SK-N-SH (cell line): ENCODE results near the gene AGBL1. TPM values are rescaled to one million over a fixed set of nuclear protein-coding genes. Genes with fewer than 3 reads are reported as not detected.
"Not testable (repeated sequence)": the region's sequence is repeated elsewhere in the genome, so short reads cannot be mapped to it uniquely, and the experiment has no call there.

Source experiments
- CTCF ChIA-PET: fragments of 300-600, 350-600 bp; formaldehyde crosslinking; extraction: SDS; loops from one replicate; lab custom pipeline; 2021; lab: Yijun Ruan, JAX
- POLR2A ChIA-PET: fragments of 350-600 bp; sonication (Branson Sonifier 250); formaldehyde crosslinking; extraction: SDS; loops from one replicate; lab custom pipeline; 2020; ENCODE audit warnings: antibody characterized with exemption, inconsistent platforms; lab: Yijun Ruan, JAX
- DNase-seq: peaks from one replicate; pipeline ENCODE4 v3.0.0; 2012
- H2AFZ ChIP-seq: fragments of 200-600 bp; sonication (generic); 2 replicates; pipeline ENCODE4 v1.8.1; 2016; ENCODE audit warnings: antibody characterized with exemption, mild to moderate bottlenecking, low read depth
- H3F3A ChIP-seq: fragments of 200-600 bp; sonication (generic); replicated peaks from 2 replicates; pipeline ENCODE3; 2016; ENCODE audit warnings: antibody characterized with exemption, mild to moderate bottlenecking; ENCODE audit not compliant: insufficient read depth
- H3K27ac ChIP-seq, 2 experiments: fragments of 200-500 bp in 1 of 2; fragments of 200-600 bp in 1 of 2; sonication (Bioruptor generic) in 1 of 2; sonication (generic), shearing (Covaris generic) in 1 of 2; 2 replicates each; pipeline versions ENCODE4 v1.5.1 to v1.6.1; 2014 to 2016; ENCODE audit warnings: low read depth in 2 of 2, inconsistent platforms in 1 of 2, low read length in 1 of 2, mild to moderate bottlenecking in 1 of 2, mixed read lengths in 1 of 2
- H3K27me3 ChIP-seq: fragments of 200-600 bp; sonication (generic), shearing (Covaris generic); 2 replicates; pipeline ENCODE4 v1.6.1; 2016; ENCODE audit warnings: mixed run types; ENCODE audit not compliant: insufficient read depth
- H3K36me3 ChIP-seq, 2 experiments: fragments of 200-500 bp in 1 of 2; fragments of 200-600 bp in 1 of 2; sonication (Bioruptor generic) in 1 of 2; sonication (generic) in 1 of 2; replicated peaks in 1 of 2; 2 replicates each; pipeline versions ENCODE3 to v1.5.1; 2014 to 2016; ENCODE audit warnings: low read length in 1 of 2, mild to moderate bottlenecking in 1 of 2; ENCODE audit not compliant: insufficient read depth in 2 of 2, control insufficient read depth in 1 of 2
- H3K4me1 ChIP-seq, 2 experiments: fragments of 200-500 bp in 1 of 2; fragments of 200-600 bp in 1 of 2; sonication (Bioruptor generic) in 1 of 2; sonication (generic), shearing (Covaris generic) in 1 of 2; 2 replicates each; pipeline versions ENCODE4 v1.5.1 to v1.6.1; 2014 to 2016; ENCODE audit warnings: low read depth in 1 of 2, low read length in 1 of 2, mixed run types in 1 of 2; ENCODE audit not compliant: insufficient read depth in 2 of 2, control insufficient read depth in 1 of 2
- H3K4me2 ChIP-seq: fragments of 200-600 bp; sonication (generic), shearing (Covaris generic); 2 replicates; pipeline ENCODE4 v1.6.1; 2017; ENCODE audit warnings: mixed run types
- H3K4me3 ChIP-seq, 2 experiments: fragments of 200-500 bp in 1 of 2; fragments of 200-600 bp in 1 of 2; sonication (Bioruptor generic) in 1 of 2; sonication (generic), shearing (Covaris generic) in 1 of 2; 2 replicates each; pipeline versions ENCODE4 v1.5.1 to v1.8.1; 2014 to 2016; ENCODE audit warnings: low read depth in 2 of 2, inconsistent platforms in 1 of 2, low read length in 1 of 2, mild to moderate bottlenecking in 1 of 2, mixed read lengths in 1 of 2, moderate library complexity in 1 of 2
- H3K79me2 ChIP-seq: fragments of 200-600 bp; sonication (generic); 2 replicates; pipeline ENCODE4 v1.8.1; 2017; ENCODE audit warnings: mild to moderate bottlenecking; ENCODE audit not compliant: insufficient read depth
- H3K9ac ChIP-seq: fragments of 200-600 bp; sonication (generic); 2 replicates; pipeline ENCODE4 v1.6.1; 2017; ENCODE audit warnings: mixed run types
- H3K9me2 ChIP-seq: fragments of 200-600 bp; sonication (generic); 2 replicates; pipeline ENCODE4 v1.6.1; 2017; ENCODE audit warnings: mixed run types
- H3K9me3 ChIP-seq: fragments of 200-600 bp; sonication (generic); 2 replicates; pipeline ENCODE4 v1.6.1; 2017; ENCODE audit warnings: mixed run types, mild to moderate bottlenecking, moderate library complexity
- H4K20me1 ChIP-seq: fragments of 200-600 bp; sonication (generic); 2 replicates; pipeline ENCODE4 v1.6.1; 2017; ENCODE audit warnings: mild to moderate bottlenecking, mixed run types; ENCODE audit not compliant: insufficient read depth
- CHD2 ChIP-seq: fragments of 150-350 bp; IDR thresholded peaks from 2 replicates; pipeline ENCODE4 v1.6.1; 2018; ENCODE audit warnings: low read length; ENCODE audit not compliant: partially characterized antibody
- ELF1 ChIP-seq: IDR thresholded peaks from 2 replicates; pipeline ENCODE4 v1.4.0; 2012
- EZH2phosphoT487 ChIP-seq: fragments of 200-600 bp; sonication (generic); IDR thresholded peaks from 2 replicates; pipeline ENCODE4 v1.6.1; 2017; ENCODE audit warnings: low read depth, mixed run types, mild to moderate bottlenecking, antibody characterized with exemption, moderate library complexity, borderline replicate concordance
- FOSL2 ChIP-seq: IDR thresholded peaks from 2 replicates; pipeline ENCODE4 v1.4.0; 2012; ENCODE audit warnings: low read depth, mild to moderate bottlenecking, moderate library complexity, borderline replicate concordance
- GABPA ChIP-seq: IDR thresholded peaks from 2 replicates; pipeline ENCODE4 v1.4.0; 2012; ENCODE audit warnings: low read depth, mild to moderate bottlenecking
- MXI1 ChIP-seq: IDR thresholded peaks from 2 replicates; pipeline ENCODE4 v1.6.1; 2012; ENCODE audit warnings: mild to moderate bottlenecking, low read depth, low read length, improper control_type of control experiment
- NFIC ChIP-seq: IDR thresholded peaks from 2 replicates; pipeline ENCODE4 v1.4.0; 2012; ENCODE audit warnings: borderline replicate concordance
- RAD21 ChIP-seq: IDR thresholded peaks from 2 replicates; pipeline ENCODE4 v1.6.1; 2012; ENCODE audit warnings: mild to moderate bottlenecking, low read length
- RFX5 ChIP-seq: IDR thresholded peaks from 2 replicates; pipeline ENCODE4 v1.6.1; 2012; ENCODE audit warnings: mild to moderate bottlenecking, improper control_type of control experiment, low read length
- TAF1 ChIP-seq: IDR thresholded peaks from 2 replicates; pipeline ENCODE4 v1.6.1; 2012; ENCODE audit warnings: low read depth, mild to moderate bottlenecking, low read length, moderate library complexity, borderline replicate concordance
- YY1 ChIP-seq: IDR thresholded peaks from 2 replicates; pipeline ENCODE4 v1.4.0; 2012; ENCODE audit warnings: low read depth, mild to moderate bottlenecking
- WGBS: methylation state at CpG from one replicate; pipeline ENCODE4 v1.1.6; 2017; ENCODE audit warnings: low lambda C conversion rate; 5-methylcytosine and 5-hydroxymethylcytosine counted together
- polyA plus RNA-seq, 3 experiments: library from polyadenylated mRNA; depleted of rRNA; stranded (reverse); fragments of >200 nt; gene quantifications; 2 replicates each; pipeline ENCODE4 v1.2.3, GENCODE V29; 2012
- TF ChIP-seq, protein P1 (sequence below): fragments of 150-350 bp; IDR thresholded peaks from 2 replicates; pipeline ENCODE4 v1.6.1; 2017; ENCODE audit warnings: antibody characterized with exemption, low read length, low read depth, borderline replicate concordance
- TF ChIP-seq, protein P2 (sequence below): fragments of 200-600 bp; sonication (generic); IDR thresholded peaks from 2 replicates; pipeline ENCODE4 v1.6.1; 2017; ENCODE audit warnings: antibody characterized with exemption, mild to moderate bottlenecking, moderate library complexity
- TF ChIP-seq, protein P3 (sequence below): IDR thresholded peaks from 2 replicates; pipeline ENCODE4; 2012
- TF ChIP-seq, protein P4 (sequence below): IDR thresholded peaks from 2 replicates; pipeline ENCODE4 v1.6.1; 2012; ENCODE audit warnings: mild to moderate bottlenecking, low read depth, low read length, moderate library complexity
- TF ChIP-seq, protein P5 (sequence below): IDR thresholded peaks from 2 replicates; pipeline ENCODE4 v1.4.0; 2012; ENCODE audit warnings: low read depth

Gene AGBL1
- polyA plus RNA-seq, 1 of the 3 experiments (the other 2 are of a cell fraction): not detected

DNA sequence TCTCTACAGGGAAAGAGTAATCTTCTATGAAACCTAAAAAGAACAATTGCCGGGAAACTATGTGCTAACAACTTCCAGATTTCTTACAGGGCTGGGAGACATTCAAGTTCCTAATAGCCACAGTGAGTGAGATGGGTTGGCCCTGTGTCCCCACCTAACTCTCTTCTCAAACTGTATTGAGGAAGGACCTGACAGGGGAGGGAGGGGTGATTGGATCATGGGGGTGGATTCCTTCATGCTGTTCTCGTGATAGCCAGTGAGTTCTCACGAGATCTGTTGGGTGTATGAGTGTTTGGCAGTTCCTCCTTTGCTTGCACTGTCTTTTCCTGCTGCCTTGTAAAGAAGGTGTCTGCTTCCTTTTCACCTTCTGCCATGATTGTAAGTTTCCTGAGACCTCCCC lies 958.7 kb downstream of the AGBL1 start (continued):
- TF ChIP-seq CHD2 (no peak), ELF1 (no peak), TAF1 (no peak), NFIC (no peak)
- TF ChIP-seq, protein P1, sequence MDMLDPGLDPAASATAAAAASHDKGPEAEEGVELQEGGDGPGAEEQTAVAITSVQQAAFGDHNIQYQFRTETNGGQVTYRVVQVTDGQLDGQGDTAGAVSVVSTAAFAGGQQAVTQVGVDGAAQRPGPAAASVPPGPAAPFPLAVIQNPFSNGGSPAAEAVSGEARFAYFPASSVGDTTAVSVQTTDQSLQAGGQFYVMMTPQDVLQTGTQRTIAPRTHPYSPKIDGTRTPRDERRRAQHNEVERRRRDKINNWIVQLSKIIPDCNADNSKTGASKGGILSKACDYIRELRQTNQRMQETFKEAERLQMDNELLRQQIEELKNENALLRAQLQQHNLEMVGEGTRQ: no peak
- TF ChIP-seq, protein P2, sequence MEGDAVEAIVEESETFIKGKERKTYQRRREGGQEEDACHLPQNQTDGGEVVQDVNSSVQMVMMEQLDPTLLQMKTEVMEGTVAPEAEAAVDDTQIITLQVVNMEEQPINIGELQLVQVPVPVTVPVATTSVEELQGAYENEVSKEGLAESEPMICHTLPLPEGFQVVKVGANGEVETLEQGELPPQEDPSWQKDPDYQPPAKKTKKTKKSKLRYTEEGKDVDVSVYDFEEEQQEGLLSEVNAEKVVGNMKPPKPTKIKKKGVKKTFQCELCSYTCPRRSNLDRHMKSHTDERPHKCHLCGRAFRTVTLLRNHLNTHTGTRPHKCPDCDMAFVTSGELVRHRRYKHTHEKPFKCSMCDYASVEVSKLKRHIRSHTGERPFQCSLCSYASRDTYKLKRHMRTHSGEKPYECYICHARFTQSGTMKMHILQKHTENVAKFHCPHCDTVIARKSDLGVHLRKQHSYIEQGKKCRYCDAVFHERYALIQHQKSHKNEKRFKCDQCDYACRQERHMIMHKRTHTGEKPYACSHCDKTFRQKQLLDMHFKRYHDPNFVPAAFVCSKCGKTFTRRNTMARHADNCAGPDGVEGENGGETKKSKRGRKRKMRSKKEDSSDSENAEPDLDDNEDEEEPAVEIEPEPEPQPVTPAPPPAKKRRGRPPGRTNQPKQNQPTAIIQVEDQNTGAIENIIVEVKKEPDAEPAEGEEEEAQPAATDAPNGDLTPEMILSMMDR: no peak
- TF ChIP-seq, protein P3, sequence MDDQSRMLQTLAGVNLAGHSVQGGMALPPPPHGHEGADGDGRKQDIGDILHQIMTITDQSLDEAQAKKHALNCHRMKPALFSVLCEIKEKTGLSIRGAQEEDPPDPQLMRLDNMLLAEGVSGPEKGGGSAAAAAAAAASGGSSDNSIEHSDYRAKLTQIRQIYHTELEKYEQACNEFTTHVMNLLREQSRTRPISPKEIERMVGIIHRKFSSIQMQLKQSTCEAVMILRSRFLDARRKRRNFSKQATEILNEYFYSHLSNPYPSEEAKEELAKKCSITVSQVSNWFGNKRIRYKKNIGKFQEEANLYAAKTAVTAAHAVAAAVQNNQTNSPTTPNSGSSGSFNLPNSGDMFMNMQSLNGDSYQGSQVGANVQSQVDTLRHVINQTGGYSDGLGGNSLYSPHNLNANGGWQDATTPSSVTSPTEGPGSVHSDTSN: no peak

DNA sequence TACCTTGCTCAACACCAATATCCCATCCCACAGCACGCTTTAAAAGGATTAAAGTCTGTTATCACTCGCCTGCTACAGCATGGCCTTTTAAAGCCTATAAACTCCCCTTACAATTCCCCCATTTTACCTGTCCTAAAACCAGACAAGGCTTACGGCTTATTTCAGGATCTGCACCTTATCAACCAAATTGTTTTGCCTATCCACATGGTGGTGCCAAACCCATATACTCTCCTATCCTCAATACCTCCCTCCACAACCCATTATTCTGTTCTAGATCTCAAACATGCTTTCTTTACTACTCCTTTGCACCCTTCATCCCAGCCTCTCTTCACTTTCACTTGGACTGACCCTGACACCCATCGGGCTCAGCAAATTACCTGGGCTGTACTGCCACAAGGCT lies 962.9 kb downstream of the AGBL1 start:
- H3K79me2 ChIP-seq, H3K9me2 ChIP-seq, H3K4me2 ChIP-seq, H3K9ac ChIP-seq, H3K4me3 ChIP-seq, H2AFZ ChIP-seq, CTCF ChIA-PET, POLR2A ChIA-PET, H4K20me1 ChIP-seq, H3K27me3 ChIP-seq, DNase-seq, H3F3A ChIP-seq, H3K27ac ChIP-seq, H3K4me1 ChIP-seq, H3K36me3 ChIP-seq, H3K9me3 ChIP-seq: not testable (repeated sequence)
- 63% methylated on average over 4 of the region's 4 CpGs for WGBS
- TF ChIP-seq, protein P2: peak; percentile 29; the same call in 1 of the 2 replicates

DNA sequence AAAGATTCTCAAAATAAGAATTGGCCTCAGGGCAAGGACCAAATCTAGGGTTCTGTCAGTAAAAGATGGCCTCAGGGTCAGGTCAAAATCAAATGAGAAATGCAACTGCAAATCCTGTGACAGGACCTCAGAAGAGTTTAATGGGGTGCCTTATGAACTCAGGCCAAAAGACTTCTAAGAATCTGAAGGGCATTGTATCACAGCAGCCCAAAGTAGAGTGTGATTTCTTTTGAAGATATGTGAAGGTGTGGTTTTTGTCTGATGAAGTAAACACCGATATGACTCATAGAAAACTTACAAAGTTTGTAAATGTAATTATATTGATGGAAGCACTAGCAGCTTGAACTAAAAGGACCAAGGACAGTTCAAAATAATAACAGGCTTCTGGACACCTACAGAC lies 966.1 kb downstream of the AGBL1 start:
- Histone ChIP-seq H3K27ac (no peak overlapping the region), H3F3A (no peaks in the 10 kb centered on the region), H3K4me3 (no peak overlapping the region), H3K4me1 (peaks cover 0 to 2% of the 10 kb centered on the region in 2 experiments; a peak in 1 of 4 replicates), H3K79me2 (no peaks in the 10 kb centered on the region), H3K9me3 (no peaks in the 10 kb centered on the region), H3K36me3 (no peaks in the 10 kb centered on the region), H2AFZ (no peak overlapping the region), H3K9ac (no peak overlapping the region), H3K9me2 (no peaks in the 10 kb centered on the region), H3K4me2 (no peak overlapping the region), H3K27me3 (no peaks in the 10 kb centered on the region), H4K20me1 (no peaks in the 10 kb centered on the region)
- 33% methylated on average over 1 of the region's 1 CpG for WGBS
- POLR2A ChIA-PET: no interaction called here
- CTCF ChIA-PET: no interaction called here
- DNase-seq: no peak
- TF ChIP-seq FOSL2 (no peak), NFIC (no peak), RFX5 (no peak), EZH2phosphoT487 (no peak), MXI1 (no peak), YY1 (no peak), RAD21 (no peak), GABPA (no peak)
- TF ChIP-seq, protein P4, sequence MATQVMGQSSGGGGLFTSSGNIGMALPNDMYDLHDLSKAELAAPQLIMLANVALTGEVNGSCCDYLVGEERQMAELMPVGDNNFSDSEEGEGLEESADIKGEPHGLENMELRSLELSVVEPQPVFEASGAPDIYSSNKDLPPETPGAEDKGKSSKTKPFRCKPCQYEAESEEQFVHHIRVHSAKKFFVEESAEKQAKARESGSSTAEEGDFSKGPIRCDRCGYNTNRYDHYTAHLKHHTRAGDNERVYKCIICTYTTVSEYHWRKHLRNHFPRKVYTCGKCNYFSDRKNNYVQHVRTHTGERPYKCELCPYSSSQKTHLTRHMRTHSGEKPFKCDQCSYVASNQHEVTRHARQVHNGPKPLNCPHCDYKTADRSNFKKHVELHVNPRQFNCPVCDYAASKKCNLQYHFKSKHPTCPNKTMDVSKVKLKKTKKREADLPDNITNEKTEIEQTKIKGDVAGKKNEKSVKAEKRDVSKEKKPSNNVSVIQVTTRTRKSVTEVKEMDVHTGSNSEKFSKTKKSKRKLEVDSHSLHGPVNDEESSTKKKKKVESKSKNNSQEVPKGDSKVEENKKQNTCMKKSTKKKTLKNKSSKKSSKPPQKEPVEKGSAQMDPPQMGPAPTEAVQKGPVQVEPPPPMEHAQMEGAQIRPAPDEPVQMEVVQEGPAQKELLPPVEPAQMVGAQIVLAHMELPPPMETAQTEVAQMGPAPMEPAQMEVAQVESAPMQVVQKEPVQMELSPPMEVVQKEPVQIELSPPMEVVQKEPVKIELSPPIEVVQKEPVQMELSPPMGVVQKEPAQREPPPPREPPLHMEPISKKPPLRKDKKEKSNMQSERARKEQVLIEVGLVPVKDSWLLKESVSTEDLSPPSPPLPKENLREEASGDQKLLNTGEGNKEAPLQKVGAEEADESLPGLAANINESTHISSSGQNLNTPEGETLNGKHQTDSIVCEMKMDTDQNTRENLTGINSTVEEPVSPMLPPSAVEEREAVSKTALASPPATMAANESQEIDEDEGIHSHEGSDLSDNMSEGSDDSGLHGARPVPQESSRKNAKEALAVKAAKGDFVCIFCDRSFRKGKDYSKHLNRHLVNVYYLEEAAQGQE: no peak
- TF ChIP-seq, protein P5, sequence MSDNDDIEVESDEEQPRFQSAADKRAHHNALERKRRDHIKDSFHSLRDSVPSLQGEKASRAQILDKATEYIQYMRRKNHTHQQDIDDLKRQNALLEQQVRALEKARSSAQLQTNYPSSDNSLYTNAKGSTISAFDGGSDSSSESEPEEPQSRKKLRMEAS: no peak
